Activated naive CD8-positive, alpha-beta T cell treated with anti-CD3 and anti-CD28 coated beads, Interleukin-2, amount 50 U/mL, for 16 hours (primary cell): ENCODE results near the gene SLC22A5.
"Not testable (repeated sequence)": the region's sequence is repeated elsewhere in the genome, so short reads cannot be mapped to it uniquely, and the experiment has no call there.

Experiments
- DNase-seq: peaks from one replicate; pipeline ENCODE4 v3.0.0-alpha.2; 2020; ENCODE audit warnings: low read depth, low spot score

Gene SLC22A5

DNA sequence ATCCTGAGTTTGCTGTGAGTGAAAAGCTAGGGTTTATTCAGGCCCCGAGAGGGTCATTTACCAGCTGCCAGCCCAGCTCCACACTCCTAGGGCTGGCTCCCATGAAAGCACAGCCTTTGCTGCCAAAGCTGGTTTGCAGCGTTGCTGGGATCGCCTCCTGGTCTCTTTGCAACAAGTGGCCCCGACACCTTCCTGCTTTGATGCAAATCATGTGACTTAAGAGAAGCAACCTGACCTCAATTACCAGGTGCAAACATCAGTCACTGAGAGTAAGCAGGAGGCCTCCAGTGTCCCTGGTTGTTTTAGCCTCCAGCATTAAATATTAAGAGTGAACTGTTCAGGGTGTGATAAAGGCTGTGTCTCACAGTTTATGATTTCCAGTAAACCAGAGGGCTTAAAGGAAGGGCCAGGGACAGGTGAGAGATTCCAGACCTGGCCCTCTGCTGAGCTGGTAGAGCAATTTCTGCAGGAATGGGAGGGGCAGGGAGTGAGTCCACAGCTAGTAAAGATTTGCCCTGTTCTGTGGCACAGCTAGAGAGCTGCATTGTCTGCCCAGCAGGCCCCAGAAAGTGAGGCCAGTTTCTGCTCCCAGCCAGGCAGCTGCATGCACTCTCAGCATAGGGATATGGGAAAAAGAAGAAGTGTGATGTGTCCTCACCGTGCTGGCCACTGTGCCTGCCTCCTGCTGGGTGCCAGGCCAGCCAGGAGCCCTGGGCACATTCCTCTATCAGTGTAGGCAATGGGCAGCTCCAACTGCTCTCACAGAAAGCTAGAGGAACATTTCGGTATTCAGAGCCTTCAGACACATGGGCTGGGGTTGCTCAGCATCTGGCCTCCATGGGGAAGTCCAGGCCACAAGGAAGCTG, 58.0 kb downstream of the SLC22A5 start:
- no peak for DNase-seq

GRCh38 chr5:132428147-132428482, 58.6 kb downstream of the SLC22A5 start:
- DNase-seq = no peak

- DNase-seq = no peak
Observed at GRCh38 chr5:132428484-132429462, 59.3 kb downstream of the SLC22A5 start.

DNA sequence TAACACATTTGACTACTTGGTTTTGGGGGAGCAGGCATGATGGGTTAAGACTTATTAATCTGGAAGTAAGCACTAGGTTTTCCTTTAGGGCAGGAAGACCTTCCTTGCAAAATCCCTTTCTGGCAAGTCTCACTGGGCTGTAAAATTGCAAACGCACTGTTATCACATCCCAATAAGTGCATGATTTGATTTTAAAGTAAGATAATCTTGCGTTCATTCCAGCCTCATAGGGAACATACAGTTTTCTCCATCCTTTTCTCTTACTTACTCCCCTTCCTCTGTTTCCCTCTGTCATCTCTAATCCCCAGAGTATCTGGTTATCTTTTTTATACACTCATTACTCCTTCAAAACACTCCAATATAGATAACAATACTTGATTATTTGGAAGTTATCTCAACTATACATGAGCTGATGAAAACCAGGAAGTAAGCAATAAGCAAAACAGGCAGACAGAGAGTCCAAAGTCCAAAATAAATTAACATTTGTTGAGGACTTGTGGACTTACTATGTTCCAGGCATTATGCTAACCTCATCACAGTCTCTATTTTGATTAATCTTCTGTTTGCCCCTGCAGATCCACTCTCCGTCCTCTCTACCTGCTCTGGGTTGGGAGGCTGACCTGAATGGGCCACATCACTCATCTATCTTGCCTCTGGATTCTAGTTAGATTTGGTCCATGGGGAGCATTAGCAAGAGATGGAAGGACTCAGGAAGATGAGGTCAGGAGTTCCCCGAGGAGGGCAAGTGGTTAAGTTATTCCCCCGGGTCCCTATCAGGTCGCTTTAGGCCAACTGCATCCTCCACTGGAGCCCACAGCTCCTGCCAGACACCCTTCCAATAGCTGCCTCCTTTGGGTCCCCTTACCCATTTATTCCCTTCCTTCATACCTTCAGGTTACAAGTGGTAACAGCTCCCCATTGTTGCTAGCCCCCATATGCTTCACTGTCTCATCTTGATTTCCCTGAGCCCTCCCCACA, 60.2 kb downstream of the SLC22A5 start:
- DNase-seq = no peak

- no peak for DNase-seq
Observed at GRCh38 chr5:132430746-132431145, 61.2 kb downstream of the SLC22A5 start.

- no peak for DNase-seq
Observed at GRCh38 chr5:132431632-132432031, 62.1 kb downstream of the SLC22A5 start.

GRCh38 chr5:132433141-132433540, 63.6 kb downstream of the SLC22A5 start:
- no peak for DNase-seq

- DNase-seq = no peak
Observed at GRCh38 chr5:132434416-132435286, 65.1 kb downstream of the SLC22A5 start.

- DNase-seq = no peak
Observed at GRCh38 chr5:132435447-132435846, 65.9 kb downstream of the SLC22A5 start.

DNA sequence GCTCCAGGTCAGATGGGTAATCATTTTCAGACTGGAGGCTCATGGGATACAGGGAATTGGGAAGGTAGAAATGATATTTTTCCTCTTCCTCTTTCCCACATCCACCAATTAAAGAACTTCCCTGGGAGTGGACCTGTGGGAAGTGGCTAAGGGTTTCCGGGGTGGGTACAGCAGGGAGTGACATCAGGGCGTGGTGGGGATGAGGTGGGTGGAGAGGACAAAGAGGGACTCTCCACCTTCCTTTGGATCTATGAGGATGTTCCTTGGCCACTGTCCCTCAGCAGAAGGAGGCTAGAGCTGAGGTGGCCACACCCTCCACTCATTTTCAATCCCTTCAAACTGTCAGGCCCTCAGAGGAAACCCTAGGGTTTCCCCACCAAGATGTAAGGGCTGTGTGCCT, 66.4 kb downstream of the SLC22A5 start:
- DNase-seq = no peak

DNA sequence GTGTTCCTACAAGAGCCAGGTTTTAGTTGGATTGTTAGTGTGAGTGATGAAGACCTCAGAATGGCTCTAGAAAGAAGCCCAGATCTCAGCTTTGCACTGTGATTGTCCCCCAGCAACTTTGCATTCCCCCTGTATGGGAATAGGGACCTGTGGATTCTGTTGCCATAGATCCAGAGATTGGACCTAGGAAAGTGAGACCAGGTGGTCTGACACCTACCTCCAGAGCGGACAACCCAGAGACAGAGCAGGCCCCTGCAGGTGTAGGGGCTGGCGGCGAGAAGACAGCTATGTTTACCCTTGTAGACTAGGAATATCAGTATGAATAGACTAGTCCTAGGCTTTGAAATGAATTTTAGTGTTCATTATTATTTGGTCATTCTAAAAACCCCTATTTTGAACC, 67.4 kb downstream of the SLC22A5 start:
- no peak for DNase-seq

- no peak for DNase-seq
Observed at GRCh38 chr5:132437604-132438266, 68.2 kb downstream of the SLC22A5 start.

- not testable (repeated sequence) for DNase-seq
Observed at GRCh38 chr5:132438267-132438645, 68.7 kb downstream of the SLC22A5 start.

- no peak for DNase-seq
Observed at GRCh38 chr5:132438917-132439316, 69.4 kb downstream of the SLC22A5 start.

- DNase-seq = no peak
Observed at GRCh38 chr5:132439521-132440089, 70.1 kb downstream of the SLC22A5 start.

- no peak for DNase-seq
Observed at GRCh38 chr5:132444061-132444460, 74.6 kb downstream of the SLC22A5 start.
